A549 (cell line): Measurements from ENCODE around the gene TXLNG.

Experiments used
- CHD2 ChIP-seq: fragments of 150-350 bp; IDR thresholded peaks from 2 replicates; pipeline ENCODE4 v1.6.1; 2014; ENCODE audit warnings: low read length; ENCODE audit not compliant: partially characterized antibody
- CTCF ChIP-seq: fragments of >200 bp; sonication (Bioruptor Twin); formaldehyde crosslinking; IDR thresholded peaks from 3 replicates; pipeline ENCODE4 v1.5.1; 2016
- MAZ ChIP-seq: fragments of 150-350 bp; IDR thresholded peaks from 2 replicates; pipeline ENCODE4 v1.6.1; 2014; ENCODE audit warnings: antibody characterized with exemption, low read depth, low read length, borderline replicate concordance
- POLR2A ChIP-seq: IDR thresholded peaks from 2 replicates; pipeline ENCODE4 v1.6.1; 2012; ENCODE audit warnings: mild to moderate bottlenecking, low read length

GRCh38 chrX:16868920-16869319 is 82.7 kb downstream of the TXLNG start:
- no peak for TF ChIP-seq CHD2
- TF ChIP-seq CTCF: no peak
- no peak for TF ChIP-seq POLR2A
- no peak for TF ChIP-seq MAZ
